HCT116 (cell line): ENCODE measurements around the gene DNAJC10. TPM values are rescaled to one million over a fixed set of nuclear protein-coding genes. Genes with fewer than 3 reads are reported as not detected.

ENCODE experiments used
- ATAC-seq: fragments of 200-7000 bp; cut with Tn5 transposase; 2 replicates; pipeline ENCODE4 v1.9.1; 2020; ENCODE audit warnings: mild to moderate bottlenecking, moderate library complexity
- BruUV-seq: library from RNA; stranded (reverse); fragments of 400-500 nt; replicated peaks from 2 replicates; lab custom pipeline; 2021; lab: Mats Ljungman, UMichigan
- CTCF ChIA-PET: fragments of 300-600 bp; sonication (Branson Sonifier 250); formaldehyde crosslinking; loops from one replicate; lab custom pipeline; 2021; ENCODE audit warnings: antibody characterized with exemption; lab: Charles Lee
- POLR2A ChIA-PET: fragments of 300-600, 350-600 bp; sonication (Branson Sonifier 250); formaldehyde crosslinking; loops from one replicate; lab custom pipeline; 2021; ENCODE audit warnings: antibody characterized with exemption; lab: Charles Lee
- RAD21 ChIA-PET, 2 experiments: fragments of 300-600 bp; sonication (Branson Sonifier 250); formaldehyde crosslinking; loops; one replicate each; lab custom pipeline; 2023; ENCODE audit warnings: low total read pairs in 2 of 2; ENCODE audit not compliant: uncharacterized antibody in 2 of 2, unreplicated experiment in 2 of 2, low non-redundant PET in 1 of 2; lab: Charles Lee
- DNase-seq: peaks from one replicate; pipeline ENCODE4 v3.0.0-alpha.2; 2010; ENCODE audit warnings: low read depth, low spot score
- H2AFZ ChIP-seq: fragments of 200-600 bp; shearing (Covaris generic), sonication (generic); 2 replicates; pipeline ENCODE4 v1.6.1; 2017; ENCODE audit warnings: low read depth, mixed run types, mixed read lengths, antibody characterized with exemption, low read length; ENCODE audit not compliant: poor library complexity, severe bottlenecking
- H3K27ac ChIP-seq: 2 replicates; pipeline ENCODE4 v1.5.1; 2012; ENCODE audit warnings: low read depth, low read length
- H3K27me3 ChIP-seq: fragments of 200-600 bp; sonication (generic); 2 replicates; pipeline ENCODE4 v1.6.1; 2016; ENCODE audit warnings: mixed run types, low read length, mixed read lengths; ENCODE audit not compliant: insufficient read depth
- H3K36me3 ChIP-seq, 2 experiments: fragments of 200-500 bp in 1 of 2; fragments of 200-600 bp in 1 of 2; sonication (Bioruptor generic) in 1 of 2; sonication (generic) in 1 of 2; 2 replicates each; pipeline versions ENCODE4 v1.5.1 to v1.6.1; 2014 to 2016; ENCODE audit warnings: low read length in 2 of 2, inconsistent platforms in 1 of 2, mixed read lengths in 1 of 2, mixed run types in 1 of 2; ENCODE audit not compliant: insufficient read depth in 2 of 2, control insufficient read depth in 1 of 2
- H3K4me1 ChIP-seq, 2 experiments: fragments of 200-600 bp in 1 of 2; sonication (generic) in 1 of 2; 2 replicates each; pipeline versions ENCODE4 v1.5.1 to v1.6.1; 2012 to 2017; ENCODE audit warnings: low read length in 2 of 2, inconsistent platforms in 1 of 2, mild to moderate bottlenecking in 1 of 2, mixed read lengths in 1 of 2, mixed run types in 1 of 2, moderate library complexity in 1 of 2; ENCODE audit not compliant: insufficient read depth in 2 of 2, control insufficient read depth in 1 of 2
- H3K4me2 ChIP-seq: fragments of 200-600 bp; sonication (generic); 2 replicates; pipeline ENCODE4 v1.6.1; 2017; ENCODE audit warnings: mixed run types, low read length, mixed read lengths
- H3K4me3 ChIP-seq, 2 experiments: fragments of 200-600 bp in 1 of 2; sonication (generic) in 1 of 2; replicated peaks in 1 of 2; 2 replicates each; pipeline ENCODE4 v1.5.1; 2011 to 2016; ENCODE audit warnings: low read length in 2 of 2, control low read depth in 1 of 2, low read depth in 1 of 2, mild to moderate bottlenecking in 1 of 2, mixed read lengths in 1 of 2, mixed run types in 1 of 2
- H3K79me2 ChIP-seq: fragments of 200-600 bp; sonication (generic); 2 replicates; pipeline ENCODE4 v1.6.1; 2017; ENCODE audit warnings: mild to moderate bottlenecking, mixed run types, low read length, moderate library complexity, mixed read lengths; ENCODE audit not compliant: insufficient read depth
- H3K9ac ChIP-seq: fragments of 200-600 bp; sonication (generic); 2 replicates; pipeline ENCODE4 v1.6.1; 2016; ENCODE audit warnings: low read length, mixed read lengths
- H3K9me2 ChIP-seq: fragments of 200-600 bp; sonication (generic), shearing (Covaris generic); 2 replicates; pipeline ENCODE4 v1.6.1; 2017; ENCODE audit warnings: mixed run types, mild to moderate bottlenecking, moderate library complexity; ENCODE audit not compliant: insufficient read depth
- H3K9me3 ChIP-seq, 2 experiments: fragments of 200-500 bp in 1 of 2; fragments of 200-600 bp in 1 of 2; sonication (Bioruptor generic) in 1 of 2; sonication (generic) in 1 of 2; 2 replicates each; pipeline ENCODE4 v1.6.1; 2014 to 2017; ENCODE audit warnings: low read length in 2 of 2, mixed read lengths in 2 of 2, inconsistent platforms in 1 of 2, low read depth in 1 of 2, mild to moderate bottlenecking in 1 of 2, mixed run types in 1 of 2, moderate library complexity in 1 of 2; ENCODE audit not compliant: control insufficient read depth in 1 of 2, insufficient read depth in 1 of 2
- H4K20me1 ChIP-seq: fragments of 200-600 bp; sonication (generic), shearing (Covaris generic); 2 replicates; pipeline ENCODE4 v1.6.1; 2017; ENCODE audit warnings: mixed run types, mild to moderate bottlenecking, moderate library complexity; ENCODE audit not compliant: insufficient read depth
- CTCF ChIP-seq, 3 experiments: fragments of 200-600 bp in 1 of 3; sonication (generic) in 1 of 3; IDR thresholded peaks in 2 of 3; conservative IDR thresholded peaks in 1 of 3; 2 replicates each; pipeline ENCODE4 v1.5.1; 2012 to 2017; ENCODE audit warnings: low read depth in 2 of 3, low read length in 2 of 3, antibody characterized with exemption in 1 of 3, borderline replicate concordance in 1 of 3, control low read depth in 1 of 3, mild to moderate bottlenecking in 1 of 3, mixed read lengths in 1 of 3, mixed run types in 1 of 3, moderate library complexity in 1 of 3; ENCODE audit not compliant: insufficient read depth in 1 of 3
- EGR1 ChIP-seq: IDR thresholded peaks from 2 replicates; pipeline ENCODE4 v1.6.1; 2012; ENCODE audit warnings: low read depth
- FOSL1 ChIP-seq: IDR thresholded peaks from 2 replicates; pipeline ENCODE4 v1.6.1; 2012; ENCODE audit warnings: low read depth
- MAX ChIP-seq: IDR thresholded peaks from 2 replicates; pipeline ENCODE4 v1.6.1; 2012
- SP1 ChIP-seq: IDR thresholded peaks from 2 replicates; pipeline ENCODE4 v1.6.1; 2012; ENCODE audit warnings: low read depth
- SRF ChIP-seq: IDR thresholded peaks from 2 replicates; pipeline ENCODE4 v1.6.1; 2012; ENCODE audit warnings: low read depth
- ZBTB33 ChIP-seq: IDR thresholded peaks from 2 replicates; pipeline ENCODE4 v1.6.1; 2011; ENCODE audit warnings: mild to moderate bottlenecking, low read length, moderate library complexity; ENCODE audit not compliant: insufficient replicate concordance; ENCODE audit errors: extremely low read depth
- intact Hi-C: fragments of 100-400 bp; cut with micrococcal nuclease; formaldehyde crosslinking; loops from 2 replicates; pipeline ENCODE4 v1.10.0; 2022
- total RNA-seq: library from RNA; stranded (reverse); gene quantifications from one replicate; pipeline ENCODE4 v1.2.1, GENCODE V29; 2021; ENCODE audit not compliant: unreplicated experiment

The DNAJC10 gene
- total RNA-seq, 1 experiment from 2014 or later: 80.4 TPM

DNA sequence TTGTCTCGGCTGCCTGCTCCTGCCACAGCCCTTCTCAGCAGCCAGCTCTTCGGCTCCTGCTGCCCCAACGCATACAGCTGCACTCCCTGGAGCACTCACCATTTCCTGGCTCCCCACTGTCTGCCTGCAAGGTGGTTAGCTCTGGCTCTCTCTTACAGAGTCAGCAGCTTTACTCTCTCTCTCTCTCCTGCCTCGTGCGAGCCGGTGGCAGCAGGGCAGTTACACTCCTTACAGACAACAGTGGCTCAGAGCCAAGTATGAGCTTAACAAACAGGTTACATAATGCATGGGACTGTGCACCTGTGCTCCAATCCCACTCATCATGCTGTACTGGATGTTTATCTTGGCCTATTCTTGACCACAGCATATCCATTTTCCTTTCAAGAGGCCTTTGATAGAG is 47.4 kb upstream of the DNAJC10 start:
- Histone ChIP-seq H3K79me2 (no peaks in the 10 kb centered on the region), H3K9ac (no peak overlapping the region), H3K4me3 (no peak overlapping the region), H3K27ac (no peak overlapping the region), H2AFZ (no peak overlapping the region), H3K4me1 (peaks cover 0 to 9% of the 10 kb centered on the region in 2 experiments; a peak in 1 of 4 replicates), H3K9me3 (no peaks in the 10 kb centered on the region), H4K20me1 (no peaks in the 10 kb centered on the region), H3K36me3 (no peaks in the 10 kb centered on the region), H3K9me2 (no peaks in the 10 kb centered on the region), H3K4me2 (no peak overlapping the region), H3K27me3 (no peaks in the 10 kb centered on the region)
- CTCF ChIA-PET: interaction anchor here (1.5 kb wide), 1 partner anchor 311 kb away, joined by 7 read pairs; no protein-coding TSS in a partner anchor
- no peak for TF ChIP-seq SRF
- no peak for TF ChIP-seq EGR1
- no peak for TF ChIP-seq CTCF (IDR thresholded peaks at IDR 0.05 in 2 of 3, conservative IDR thresholded peaks at IDR 0.05 in 1 of 3; ENCODE audit: borderline replicate concordance in 1 of 3, insufficient read depth in 1 of 3, low read depth in 2 of 3, low read length in 2 of 3)
- no peak for TF ChIP-seq SP1
- POLR2A ChIA-PET: no interaction called here
- ATAC-seq (no peak), DNase-seq (no peak)
- intact Hi-C loops: loop anchor here (5.0 to 10.0 kb wide), 2 partner anchors 316 to 429 kb away; no protein-coding TSS in a partner anchor
- RAD21 ChIA-PET: no interaction called here
- BruUV-seq: no TSS peak

DNA sequence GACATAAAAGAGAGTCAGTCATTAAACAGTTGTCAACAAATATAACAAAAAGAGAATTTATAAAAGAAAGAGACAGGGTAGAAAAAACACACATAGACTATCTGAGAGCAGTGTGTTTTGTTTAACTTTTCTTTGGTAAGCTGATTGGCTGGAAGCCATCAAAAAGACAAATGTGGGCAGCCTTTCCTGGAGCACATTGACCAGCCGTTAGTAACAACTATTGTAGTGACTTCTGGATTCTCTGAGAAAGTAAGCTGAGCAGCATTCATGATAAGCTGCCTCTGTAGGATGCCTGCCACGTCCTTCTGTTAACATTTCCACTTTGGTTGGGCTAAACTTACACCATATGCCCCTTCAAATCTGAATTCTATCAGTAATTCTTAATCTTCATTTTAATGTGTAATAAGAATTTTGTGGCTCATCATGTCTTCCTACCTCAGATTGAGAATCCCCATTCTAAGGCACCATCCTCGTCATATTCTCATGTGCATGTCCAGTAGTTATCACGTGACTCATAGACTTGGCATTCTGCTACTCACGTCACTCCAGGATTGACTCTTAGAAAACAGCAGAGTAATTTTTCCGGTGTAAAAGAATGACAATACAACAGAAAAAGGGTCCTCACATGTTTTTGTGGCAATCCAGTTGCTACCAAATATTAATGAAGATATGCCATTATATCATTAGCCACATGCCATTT is 43.4 kb upstream of the DNAJC10 start:
- intact Hi-C loops: no loop called here
- Histone ChIP-seq H3K27me3 (no peaks in the 10 kb centered on the region), H2AFZ (peak overlapping the region; percentile 69), H3K4me1 (peaks cover 0 to 9% of the 10 kb centered on the region in 2 experiments; a peak in 1 of 4 replicates), H3K9ac (no peak overlapping the region), H3K9me2 (no peaks in the 10 kb centered on the region), H3K36me3 (no peaks in the 10 kb centered on the region), H3K9me3 (no peaks in the 10 kb centered on the region), H4K20me1 (no peaks in the 10 kb centered on the region), H3K4me3 (no peak overlapping the region), H3K79me2 (no peaks in the 10 kb centered on the region), H3K4me2 (peak overlapping the region; percentile 29; the same call in 1 of the 2 replicates), H3K27ac (no peak overlapping the region)
- ChIA-PET CTCF (no interaction called here), RAD21 (no interaction called here), POLR2A (no interaction called here)
- peak; percentile 73 for ATAC-seq
- TF ChIP-seq ZBTB33 (no peak), MAX (peak; percentile 33; the same call in 1 of the 2 replicates), FOSL1 (0 out of 2 replicates have a peak, but pooled peaks have one; percentile 11)
- DNase-seq: peak; percentile 23
- no TSS peak for BruUV-seq
